ENCODE results near the gene FHIT.

GRCh38 chr3:59751606-59752005 is 1499.6 kb downstream of the FHIT start:
- TF ChIP-seq CTCF (conservative IDR thresholded peaks at IDR 0.05; ENCODE audit: low read depth, low read length) = no peak
- TF ChIP-seq EZH2phosphoT487 (IDR thresholded peaks at IDR 0.05; ENCODE audit: borderline replicate concordance, low read length) = no peak
- no peak for TF ChIP-seq EZH2 (IDR thresholded peaks at IDR 0.05; ENCODE audit: low read length, unreplicated experiment)

Data from PC-3 (cell line).